Osteoblast (primary cell): ENCODE results near the gene KCNQ1. TPM values are rescaled to one million over a fixed set of nuclear protein-coding genes. Genes with fewer than 3 reads are reported as not detected.

Experiments
- DNase-seq: peaks from one replicate; pipeline ENCODE4 v3.0.0; 2011; ENCODE audit warnings: low spot score, mixed read lengths; ENCODE audit not compliant: insufficient read length; ENCODE audit errors: missing footprints
- H2AFZ ChIP-seq: 2 replicates; pipeline ENCODE4 v1.6.0; 2011; ENCODE audit warnings: mild to moderate bottlenecking, low read length
- H3K27ac ChIP-seq: 2 replicates; pipeline ENCODE4 v1.5.1; 2011; ENCODE audit warnings: mild to moderate bottlenecking, low read depth, low read length, moderate library complexity
- H3K27me3 ChIP-seq: 2 replicates; pipeline ENCODE4 v1.6.0; 2012; ENCODE audit warnings: mild to moderate bottlenecking, control low read depth, inconsistent platforms, low read length, moderate library complexity; ENCODE audit not compliant: insufficient read depth
- H3K36me3 ChIP-seq: 2 replicates; pipeline ENCODE4 v1.5.1; 2011; ENCODE audit warnings: mild to moderate bottlenecking, low read length, control low read depth, moderate library complexity; ENCODE audit not compliant: insufficient read depth
- H3K4me1 ChIP-seq: 2 replicates; pipeline ENCODE4 v1.5.1; 2011; ENCODE audit warnings: mild to moderate bottlenecking, low read length, control low read depth, moderate library complexity; ENCODE audit not compliant: insufficient read depth
- H3K4me2 ChIP-seq: 2 replicates; pipeline ENCODE4 v1.6.0; 2011; ENCODE audit warnings: mild to moderate bottlenecking, low read length; ENCODE audit not compliant: insufficient read depth
- H3K4me3 ChIP-seq: fragments of 200-600 bp; sonication (generic); 3 replicates; pipeline ENCODE4 v1.5.1; 2012; ENCODE audit warnings: mild to moderate bottlenecking, low read length, inconsistent platforms; ENCODE audit not compliant: insufficient read depth
- H3K79me2 ChIP-seq: 2 replicates; pipeline ENCODE4 v1.6.0; 2012; ENCODE audit warnings: mild to moderate bottlenecking, low read length, control low read depth, inconsistent platforms; ENCODE audit not compliant: insufficient read depth
- H3K9me3 ChIP-seq: 2 replicates; pipeline ENCODE4 v1.5.1; 2011; ENCODE audit warnings: low read depth, low read length, control low read depth
- H4K20me1 ChIP-seq: 2 replicates; pipeline ENCODE4 v1.6.0; 2012; ENCODE audit warnings: mild to moderate bottlenecking, low read length, control low read depth; ENCODE audit not compliant: insufficient read depth
- total RNA-seq: library from RNA; depleted of rRNA; stranded (reverse); fragments of >200 nt; gene quantifications from 2 replicates; pipeline ENCODE4 v1.2.3, GENCODE V29; 2012
- TF ChIP-seq, protein P1 (sequence below): IDR thresholded peaks from 2 replicates; pipeline ENCODE4 v1.5.1; 2011; ENCODE audit warnings: mild to moderate bottlenecking, low read depth, low read length, moderate library complexity; ENCODE audit errors: extremely low read depth

Gene KCNQ1
- total RNA-seq, 1 donor, result not detected

DNA sequence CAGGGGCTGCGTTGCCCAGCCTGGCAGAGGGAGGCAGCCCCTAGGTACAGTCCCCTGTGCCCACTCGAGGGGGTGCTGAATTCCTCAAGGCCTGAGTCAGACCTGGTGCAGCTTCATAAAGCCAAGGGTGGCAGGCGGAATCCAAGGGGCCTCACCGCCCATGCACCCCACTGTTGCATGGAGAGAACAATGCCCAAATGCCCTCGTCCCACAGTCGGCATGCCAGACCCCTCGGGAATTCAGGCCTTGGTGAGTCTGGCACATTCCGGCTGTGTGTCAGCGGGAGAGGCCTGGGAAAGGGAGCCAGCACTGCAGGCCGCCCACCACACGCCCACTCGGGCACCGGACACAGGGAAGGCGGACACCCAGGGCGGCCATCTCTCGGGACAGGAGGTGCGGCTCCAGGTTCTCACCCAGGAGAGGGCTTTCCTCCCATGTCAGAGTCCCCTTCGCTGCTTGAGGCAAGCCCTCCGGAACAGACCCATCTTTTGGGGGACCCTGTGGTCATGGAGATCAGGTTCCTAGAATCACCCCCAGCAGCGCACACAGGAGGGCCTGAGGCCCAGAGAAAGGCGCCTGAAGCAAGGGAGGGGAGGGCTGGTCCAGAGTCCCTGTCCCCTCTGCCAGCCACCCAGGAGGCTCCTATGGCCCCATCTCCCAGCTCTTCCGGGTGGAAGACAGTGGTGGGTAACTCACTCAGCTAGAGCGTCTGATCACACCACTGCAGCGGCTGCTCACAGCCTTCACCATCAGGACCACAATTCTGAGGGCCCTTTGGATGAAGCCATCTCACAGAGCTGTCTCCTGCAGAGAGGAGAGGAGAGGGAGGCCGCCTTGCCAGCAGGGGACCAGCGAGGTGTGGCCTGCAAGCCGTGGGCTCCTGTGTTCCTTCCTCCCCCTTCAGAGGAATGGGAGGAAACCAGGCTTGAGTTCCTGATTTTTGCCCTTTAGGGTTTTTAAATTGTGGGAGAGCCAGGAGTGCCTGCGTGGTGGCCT lies 286.6 kb downstream of the KCNQ1 start:
- no peaks in the 10 kb centered on the region for H3K9me3 ChIP-seq
- H3K4me2 ChIP-seq, result no peak overlapping the region
- H3K4me1 ChIP-seq, result no peaks in the 10 kb centered on the region
- no peak overlapping the region for H2AFZ ChIP-seq
- TF ChIP-seq, protein P1, sequence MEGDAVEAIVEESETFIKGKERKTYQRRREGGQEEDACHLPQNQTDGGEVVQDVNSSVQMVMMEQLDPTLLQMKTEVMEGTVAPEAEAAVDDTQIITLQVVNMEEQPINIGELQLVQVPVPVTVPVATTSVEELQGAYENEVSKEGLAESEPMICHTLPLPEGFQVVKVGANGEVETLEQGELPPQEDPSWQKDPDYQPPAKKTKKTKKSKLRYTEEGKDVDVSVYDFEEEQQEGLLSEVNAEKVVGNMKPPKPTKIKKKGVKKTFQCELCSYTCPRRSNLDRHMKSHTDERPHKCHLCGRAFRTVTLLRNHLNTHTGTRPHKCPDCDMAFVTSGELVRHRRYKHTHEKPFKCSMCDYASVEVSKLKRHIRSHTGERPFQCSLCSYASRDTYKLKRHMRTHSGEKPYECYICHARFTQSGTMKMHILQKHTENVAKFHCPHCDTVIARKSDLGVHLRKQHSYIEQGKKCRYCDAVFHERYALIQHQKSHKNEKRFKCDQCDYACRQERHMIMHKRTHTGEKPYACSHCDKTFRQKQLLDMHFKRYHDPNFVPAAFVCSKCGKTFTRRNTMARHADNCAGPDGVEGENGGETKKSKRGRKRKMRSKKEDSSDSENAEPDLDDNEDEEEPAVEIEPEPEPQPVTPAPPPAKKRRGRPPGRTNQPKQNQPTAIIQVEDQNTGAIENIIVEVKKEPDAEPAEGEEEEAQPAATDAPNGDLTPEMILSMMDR, result no peak
- no peaks in the 10 kb centered on the region for H3K79me2 ChIP-seq
- no peak for DNase-seq
- no peak overlapping the region for H3K27ac ChIP-seq
- no peak overlapping the region for H3K4me3 ChIP-seq
- peaks cover 8% of the 10 kb centered on the region for H3K27me3 ChIP-seq
- no peaks in the 10 kb centered on the region for H3K36me3 ChIP-seq
- no peaks in the 10 kb centered on the region for H4K20me1 ChIP-seq

DNA sequence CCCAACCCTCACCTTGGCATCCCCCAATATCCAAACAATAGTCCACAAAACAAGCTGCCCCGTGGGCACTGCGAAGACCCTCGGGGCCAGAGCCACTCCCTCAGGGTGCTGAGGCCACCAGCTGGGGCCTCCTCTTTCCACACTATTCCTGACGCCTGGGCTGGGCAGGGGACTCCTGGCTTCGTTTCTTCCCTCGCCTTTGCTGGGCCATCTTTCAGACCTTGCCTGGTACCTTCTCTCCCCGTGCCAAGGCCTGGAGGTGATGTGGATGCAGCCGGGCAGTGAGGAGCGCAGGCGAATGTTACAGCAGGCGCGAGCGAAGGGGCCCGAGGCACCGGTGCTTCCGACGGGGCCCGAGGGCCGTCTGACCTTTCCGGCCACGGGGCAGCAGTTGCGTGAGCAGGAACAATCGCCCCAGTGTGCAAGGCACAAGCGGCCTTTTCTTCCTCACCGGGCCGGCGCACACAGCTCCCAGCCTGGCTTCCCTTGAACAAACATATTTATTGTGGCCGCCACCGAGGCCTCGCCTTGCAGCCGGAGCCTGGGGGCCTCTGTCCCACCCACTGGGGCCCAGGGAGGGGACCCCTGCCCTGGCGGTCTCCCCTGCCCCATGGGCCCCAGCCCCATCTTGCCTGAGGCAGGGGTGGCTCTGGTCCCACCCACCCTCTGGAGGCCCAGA lies 287.6 kb downstream of the KCNQ1 start:
- no peak overlapping the region for H3K4me3 ChIP-seq
- H3K4me2 ChIP-seq, result no peak overlapping the region
- no peak overlapping the region for H2AFZ ChIP-seq
- H3K4me1 ChIP-seq, result peaks cover 2% of the 10 kb centered on the region
- no peaks in the 10 kb centered on the region for H3K9me3 ChIP-seq
- H4K20me1 ChIP-seq, result no peaks in the 10 kb centered on the region
- TF ChIP-seq, protein P1, result no peak
- H3K79me2 ChIP-seq, result no peaks in the 10 kb centered on the region
- no peak overlapping the region for H3K27ac ChIP-seq
- H3K36me3 ChIP-seq, result no peaks in the 10 kb centered on the region
- H3K27me3 ChIP-seq, result peaks cover 3% of the 10 kb centered on the region
- DNase-seq, result peak; percentile 77

DNA sequence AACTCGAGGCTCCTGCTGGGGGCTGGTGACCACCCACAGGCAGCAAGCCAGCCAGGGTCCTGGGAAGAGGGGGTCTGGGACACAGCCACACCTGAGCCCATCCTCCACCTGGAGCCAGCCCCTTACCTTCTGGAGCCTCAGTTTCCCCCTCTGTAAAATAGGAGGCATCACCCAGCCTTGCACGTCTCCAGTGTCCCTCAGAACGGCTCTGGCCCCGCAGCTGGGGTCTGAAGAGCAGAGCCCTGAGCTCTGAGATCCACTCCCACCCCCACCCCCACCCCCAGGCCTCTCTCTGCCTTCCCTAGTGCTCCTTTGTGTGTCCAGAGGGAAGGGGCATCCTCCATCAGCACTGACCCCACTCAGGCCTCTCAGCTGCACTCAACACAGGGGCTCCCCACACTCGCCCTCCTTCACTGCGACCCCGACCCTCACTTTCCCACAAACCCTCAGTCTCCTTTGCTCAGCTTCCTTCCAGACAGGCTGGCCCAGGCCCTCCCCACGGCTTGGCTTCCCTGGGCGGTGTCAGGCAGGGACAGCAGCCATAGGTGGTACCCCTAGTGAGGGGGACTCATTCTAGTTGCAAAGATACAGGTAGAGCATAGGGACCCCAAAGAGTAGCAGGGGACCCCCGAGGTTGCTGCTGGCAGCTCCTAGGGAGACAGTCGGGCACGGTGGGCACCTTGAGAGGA lies 288.3 kb downstream of the KCNQ1 start:
- Histone ChIP-seq H3K27ac (no peak overlapping the region), H3K4me1 (peaks cover 7% of the 10 kb centered on the region), H3K4me2 (no peak overlapping the region), H2AFZ (no peak overlapping the region), H3K36me3 (no peaks in the 10 kb centered on the region), H3K79me2 (no peaks in the 10 kb centered on the region), H3K27me3 (peaks cover 3% of the 10 kb centered on the region), H3K9me3 (no peaks in the 10 kb centered on the region), H3K4me3 (no peak overlapping the region), H4K20me1 (no peaks in the 10 kb centered on the region)
- peak; percentile 82 for DNase-seq
- TF ChIP-seq, protein P1, result no peak
